GM18502 (cell line): ENCODE measurements around the gene NDNF.

Source experiments
- ATAC-seq: cut with Tn5 transposase; IDR thresholded peaks from one replicate; pipeline ENCODE4 v1.9.1; 2021; ENCODE audit warnings: mild to moderate bottlenecking; ENCODE audit not compliant: unreplicated experiment, poor library complexity

NDNF gene

DNA sequence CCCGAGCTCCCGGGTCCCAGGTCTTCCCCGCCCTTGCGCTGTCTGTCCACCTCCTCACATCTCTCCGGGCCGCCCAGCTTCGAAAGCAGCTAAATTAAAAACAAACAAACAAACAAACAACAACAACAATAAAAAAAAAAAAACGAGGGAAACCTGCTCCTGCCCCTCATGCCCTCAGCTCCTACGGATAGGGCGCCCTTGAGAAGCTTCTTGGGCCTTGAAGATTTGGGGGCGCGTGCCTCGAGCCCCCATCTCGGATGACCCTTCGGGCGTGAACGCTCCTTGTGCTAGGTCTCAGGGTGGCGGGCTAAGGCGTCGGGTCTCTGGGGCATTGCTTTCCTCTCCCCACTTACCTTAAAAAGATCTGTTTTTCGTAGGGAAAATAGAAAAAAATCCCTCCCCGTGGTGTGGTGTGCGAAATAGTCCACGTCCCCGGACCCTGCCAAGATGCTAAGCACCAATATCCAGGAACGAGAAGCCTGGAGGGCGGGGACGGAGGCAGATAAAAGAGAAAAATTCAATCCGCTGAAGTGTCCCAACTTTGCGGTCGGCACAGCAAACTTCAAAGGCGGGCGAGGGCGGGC is 603 bp downstream of the NDNF start:
- no peak for ATAC-seq

DNA sequence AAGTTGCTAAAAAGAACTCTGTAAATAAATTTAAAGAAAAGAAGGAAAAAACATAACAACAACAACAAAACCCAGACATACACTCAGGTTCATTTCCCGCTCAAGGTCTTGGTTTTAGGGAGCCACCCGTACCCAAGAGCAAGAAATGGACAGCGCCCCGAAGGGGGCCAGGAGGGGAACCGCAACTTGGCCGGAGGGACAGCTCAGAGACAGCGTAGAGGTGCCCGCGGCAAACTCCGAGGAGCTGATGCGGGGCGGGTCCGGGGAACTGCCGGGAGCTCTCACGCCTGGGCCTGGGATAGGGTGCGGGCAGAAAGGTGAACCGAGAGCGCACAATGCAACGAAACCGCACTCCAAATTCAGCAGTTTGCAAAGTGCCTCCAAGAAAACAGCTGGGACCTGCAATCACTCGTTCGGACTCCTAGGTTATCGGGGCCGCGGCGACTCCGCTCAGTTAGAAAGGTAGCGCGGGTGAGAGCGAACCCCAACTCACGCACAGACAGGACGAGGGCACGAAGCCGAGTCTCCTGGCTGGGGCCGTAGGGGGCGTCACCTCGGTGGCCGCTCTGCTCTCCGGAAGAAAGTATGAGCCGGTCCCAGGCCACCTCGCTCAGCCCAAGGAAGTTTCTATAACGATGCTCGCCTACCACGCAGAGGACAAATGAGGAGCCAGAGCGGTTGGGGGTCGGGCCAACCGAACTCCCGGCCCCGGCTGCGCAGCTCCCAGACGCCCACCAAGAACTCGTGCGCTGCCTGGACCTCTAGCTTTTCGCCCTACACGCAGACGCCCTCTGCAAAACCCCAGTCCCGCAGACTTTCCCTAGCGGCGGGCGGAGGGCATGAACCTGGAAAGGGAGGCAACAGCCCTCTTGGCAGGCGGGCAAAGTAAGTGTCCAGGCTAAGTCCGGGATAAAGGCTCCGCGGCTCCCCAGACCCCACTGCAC is 1.4 kb downstream of the NDNF start:
- no peak for ATAC-seq

DNA sequence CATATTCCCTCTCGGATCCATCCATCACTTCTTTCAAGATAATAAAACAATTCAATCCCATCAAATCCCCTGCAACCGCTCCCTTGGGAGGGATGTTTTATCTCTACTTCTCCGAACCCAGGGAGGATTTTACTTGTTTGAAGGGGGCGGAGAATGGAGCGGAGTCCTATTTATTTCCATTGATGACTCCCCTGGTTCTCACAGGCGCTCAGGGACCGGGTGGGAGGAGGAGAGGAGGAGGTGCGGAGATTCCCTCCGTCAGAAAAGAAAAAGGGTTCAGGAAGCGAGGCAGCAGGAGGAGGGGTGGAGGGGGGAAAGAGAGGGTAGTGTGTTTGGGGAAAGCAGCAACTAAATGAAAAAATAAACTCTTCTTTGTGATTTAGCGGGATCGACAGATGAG is 2.1 kb downstream of the NDNF start:
- no peak for ATAC-seq

DNA sequence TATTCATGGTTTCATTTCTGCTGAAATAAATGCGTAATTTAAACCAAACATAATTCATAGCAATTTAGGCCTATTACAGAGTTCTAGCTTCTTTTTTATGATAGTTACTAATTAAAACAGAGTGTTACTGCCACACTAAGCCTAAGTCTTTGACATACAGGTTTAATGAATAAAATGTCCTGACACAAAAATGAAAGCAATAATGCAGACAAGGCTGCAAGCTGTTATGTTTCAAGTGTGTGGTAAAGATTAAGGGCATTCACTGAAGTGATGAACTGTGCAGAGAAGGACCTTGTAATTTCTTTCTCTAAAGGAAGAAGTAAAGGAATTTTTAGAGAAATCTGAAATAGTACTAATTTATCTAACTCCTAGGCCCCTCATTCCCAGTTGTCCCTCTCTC is 2.9 kb downstream of the NDNF start:
- no peak for ATAC-seq

DNA sequence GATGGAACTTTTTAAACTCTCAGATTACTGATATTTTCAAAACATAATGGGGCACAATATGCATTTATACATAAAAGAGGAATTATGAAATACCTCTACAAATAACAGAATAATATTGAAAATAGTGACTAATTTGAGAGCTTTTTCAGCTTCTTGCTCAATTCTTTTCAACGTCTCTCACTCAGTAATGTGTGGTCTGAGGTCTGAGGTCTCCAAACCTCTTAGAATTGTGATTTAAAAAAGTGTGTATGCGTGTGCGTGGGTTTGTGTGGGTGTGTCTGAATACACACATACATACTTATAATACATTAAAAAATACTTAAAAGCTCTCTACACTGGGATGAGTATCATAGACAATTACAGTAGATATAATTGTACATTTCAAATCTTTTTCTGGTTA is 7.9 kb downstream of the NDNF start:
- ATAC-seq: no peak

- no peak for ATAC-seq
Measured at GRCh38 chr4:121062521-121062920, 9.8 kb downstream of the NDNF start.

DNA sequence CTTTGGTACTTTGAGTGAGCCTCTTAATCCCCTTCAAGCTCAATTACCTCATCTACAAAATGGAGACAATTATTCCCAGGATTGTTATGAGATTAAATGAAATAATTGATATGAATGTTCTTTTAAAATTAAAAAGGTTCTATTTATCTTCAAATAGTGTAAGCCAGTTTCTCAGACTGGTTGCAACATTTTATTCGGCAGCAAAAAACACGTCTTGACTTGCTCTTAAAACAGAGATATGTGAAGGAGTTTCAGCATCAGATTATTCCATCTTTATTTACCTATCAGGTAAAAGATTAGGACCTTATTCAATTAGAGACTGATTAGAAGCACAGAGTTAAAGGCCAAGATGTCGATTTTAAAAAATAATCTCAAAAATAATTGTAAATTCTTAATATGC is 10.5 kb downstream of the NDNF start:
- ATAC-seq: no peak

GRCh38 chr4:121061215-121061614 is 11.1 kb downstream of the NDNF start:
- ATAC-seq: no peak

DNA sequence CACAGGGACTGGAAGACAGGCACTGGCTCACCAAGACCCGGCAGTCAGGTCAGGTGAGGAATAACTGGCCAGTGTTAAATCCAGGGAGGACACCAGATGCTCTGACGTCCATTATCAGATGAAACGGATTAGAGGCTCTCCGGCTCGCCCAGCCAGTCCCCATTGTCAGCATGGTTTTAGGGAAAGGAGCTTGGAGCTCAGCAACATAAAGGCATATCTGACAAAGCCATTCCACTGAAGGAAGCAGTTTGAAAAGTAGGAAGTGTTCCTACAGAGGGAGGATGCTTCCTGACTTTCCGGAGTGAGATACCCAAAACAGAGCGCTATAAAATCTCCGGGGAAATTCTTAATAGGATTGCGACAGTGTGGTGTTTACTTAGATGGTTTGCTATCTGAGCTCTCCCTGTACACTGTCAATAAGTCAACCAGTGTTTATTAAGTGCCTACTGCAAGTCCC is 14.8 kb downstream of the NDNF start:
- ATAC-seq: no peak

- ATAC-seq: no peak
Measured at GRCh38 chr4:121056066-121056465, 16.3 kb downstream of the NDNF start.

DNA sequence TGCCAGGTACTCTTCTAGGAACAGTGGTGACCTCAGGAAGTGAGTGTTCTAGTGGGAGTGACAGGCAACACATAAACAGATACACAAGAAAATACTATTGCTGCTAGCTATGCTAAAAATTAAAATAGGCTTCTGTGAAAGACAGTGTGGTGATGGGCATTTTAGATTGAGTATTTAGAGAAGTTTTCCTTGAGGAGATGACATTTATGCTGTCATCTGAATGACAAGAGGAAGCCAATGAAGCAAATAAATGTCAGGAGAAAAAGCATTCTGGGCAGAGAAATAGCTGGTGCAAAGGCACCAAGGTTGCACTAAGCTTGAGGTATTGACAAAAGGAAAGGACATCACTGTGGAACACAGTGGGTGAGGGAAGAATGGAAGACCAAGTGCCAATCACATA is 18.0 kb downstream of the NDNF start:
- no peak for ATAC-seq

GRCh38 chr4:121053601-121054143 is 18.7 kb downstream of the NDNF start:
- ATAC-seq: no peak

DNA sequence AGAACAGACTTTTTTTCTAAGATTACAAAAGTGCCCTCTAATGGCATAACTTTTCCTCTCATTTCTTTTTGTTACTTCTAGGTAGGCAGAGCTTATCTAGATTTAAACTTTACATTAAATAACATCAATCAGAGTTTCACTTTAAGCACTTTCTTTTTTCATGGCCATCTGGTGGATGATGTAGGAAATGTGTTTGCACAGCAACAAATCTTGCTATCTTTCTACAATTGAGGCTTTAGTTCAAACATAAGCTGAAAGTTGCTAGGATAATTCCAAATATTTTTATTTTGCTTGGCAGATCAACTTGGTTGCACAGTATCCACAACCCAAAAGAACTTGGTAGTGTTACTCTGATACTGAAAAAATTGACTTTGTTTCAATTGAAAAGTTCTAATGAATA is 22.0 kb downstream of the NDNF start:
- no peak for ATAC-seq

DNA sequence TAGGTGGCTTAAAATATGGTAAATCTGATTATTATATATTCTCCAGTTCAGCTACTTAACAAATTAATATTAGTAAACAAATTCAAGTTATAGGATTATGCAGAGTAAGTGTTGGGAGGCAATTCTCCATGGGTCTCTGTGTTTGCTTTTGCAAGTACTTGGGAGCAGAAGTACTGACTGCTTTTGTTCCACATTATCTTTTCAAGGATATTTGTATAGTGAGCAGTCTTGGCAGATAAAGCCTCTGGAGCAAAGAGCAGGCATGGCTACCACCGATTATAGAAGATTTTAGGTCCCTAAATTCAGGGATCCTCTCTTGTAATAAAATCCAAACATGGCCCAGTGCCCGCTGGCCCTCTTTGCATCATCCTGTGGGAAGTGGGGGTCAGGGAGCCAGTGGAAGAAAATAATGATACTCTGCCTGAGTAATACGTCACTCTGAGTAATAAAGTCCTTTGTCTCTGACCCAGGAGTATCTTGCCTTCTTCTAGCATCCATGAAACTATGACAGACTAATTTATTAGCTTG is 23.2 kb downstream of the NDNF start:
- ATAC-seq: no peak

- ATAC-seq: no peak
Measured at GRCh38 chr4:121048165-121048564, 24.2 kb downstream of the NDNF start.

- peak; percentile 99 for ATAC-seq
Measured at GRCh38 chr4:121041307-121042090, 30.8 kb downstream of the NDNF start.

DNA sequence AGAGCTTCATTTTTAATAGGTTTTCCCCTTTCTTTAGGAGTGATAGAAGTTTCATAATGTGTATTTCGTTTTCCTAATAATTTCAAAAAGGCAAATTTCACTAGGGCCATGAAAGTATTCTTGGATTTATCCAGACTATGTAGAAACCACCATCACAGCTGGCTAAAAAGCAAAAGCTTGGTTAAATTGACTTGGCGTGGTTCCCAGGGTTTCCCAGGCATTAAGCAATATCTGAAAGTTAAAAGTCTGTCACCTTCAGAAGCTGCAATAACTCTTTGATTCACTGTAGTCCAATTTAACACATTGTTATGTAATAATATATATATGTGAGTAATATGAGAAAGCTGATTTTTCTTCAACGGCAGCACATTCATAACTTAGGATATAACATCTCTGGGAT is 38.3 kb downstream of the NDNF start:
- ATAC-seq: no peak

GRCh38 chr4:121030711-121031110 is 41.6 kb downstream of the NDNF start:
- ATAC-seq: no peak

DNA sequence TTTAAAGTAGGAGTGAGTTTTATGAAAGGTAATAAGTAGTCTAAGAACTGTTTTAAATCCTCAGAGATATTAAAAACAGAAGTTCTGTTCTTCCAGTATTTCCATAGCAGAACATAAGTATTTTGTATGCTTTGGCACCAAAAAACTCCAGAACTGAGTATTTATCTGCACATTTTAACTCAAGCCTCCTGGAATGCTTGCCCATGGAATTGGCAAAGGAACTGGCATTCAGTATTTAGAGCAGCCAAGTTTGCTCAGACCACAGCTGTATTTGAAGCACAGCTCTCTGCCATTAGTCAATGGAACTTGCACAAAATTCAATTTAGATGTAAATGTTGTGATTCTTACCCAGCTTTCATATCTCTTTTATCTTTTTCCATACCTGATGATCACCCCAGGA is 42.2 kb downstream of the NDNF start:
- ATAC-seq: no peak

- ATAC-seq: no peak
Measured at GRCh38 chr4:121026034-121026433, 46.3 kb downstream of the NDNF start.

GRCh38 chr4:121025540-121025939 is 46.8 kb downstream of the NDNF start:
- ATAC-seq: no peak
